Dermis microvascular lymphatic vessel endothelial cell (primary cell): ENCODE measurements around the gene ZSWIM6. TPM values are rescaled to one million over a fixed set of nuclear protein-coding genes. Genes with fewer than 3 reads are reported as not detected.

ENCODE experiments used
- DNase-seq, 2 donors: peaks; one replicate each; pipeline versions ENCODE4 v3.0.0 to v3.0.0-alpha.2; 2010; ENCODE audit warnings: low read depth in 2 of 2
- total RNA-seq: library from RNA; depleted of rRNA; stranded (reverse); fragments of >200 nt; gene quantifications from 2 replicates; pipeline ENCODE4 v1.2.1, GENCODE V29; 2014

Gene ZSWIM6
- total RNA-seq, 1 donor from 2014 or later = 8.3 TPM

- peak in 1 of 2 donors; percentile 33 for DNase-seq
These were observed 296 bp downstream of the ZSWIM6 start for GRCh38 chr5:61332358-61332749.

GRCh38 chr5:61332851-61333320 lies 828 bp downstream of the ZSWIM6 start:
- DNase-seq = peak in 1 of 2 donors; percentile 78

- DNase-seq = peak in 1 of 2 donors; percentile 39
These were observed 1.4 kb downstream of the ZSWIM6 start for GRCh38 chr5:61333321-61333953.

GRCh38 chr5:61333954-61334867 lies 2.2 kb downstream of the ZSWIM6 start:
- DNase-seq = no peak

- DNase-seq = peak in 1 of 2 donors; percentile 43
These were observed 3.0 kb downstream of the ZSWIM6 start for GRCh38 chr5:61334868-61335615.

- DNase-seq = no peak
These were observed 7.7 kb downstream of the ZSWIM6 start for GRCh38 chr5:61339764-61340163.

- DNase-seq = no peak
These were observed 8.8 kb downstream of the ZSWIM6 start for GRCh38 chr5:61340775-61341361.

- DNase-seq = peak in 1 of 2 donors; percentile 77
These were observed 10.0 kb downstream of the ZSWIM6 start for GRCh38 chr5:61342071-61342501.

- DNase-seq = peak in 1 of 2 donors; percentile 39
These were observed 12.3 kb downstream of the ZSWIM6 start for GRCh38 chr5:61344187-61344944.

GRCh38 chr5:61346511-61346910 lies 14.5 kb downstream of the ZSWIM6 start:
- peak in 1 of 2 donors; percentile 74 for DNase-seq

GRCh38 chr5:61347080-61347479 lies 15.0 kb downstream of the ZSWIM6 start:
- no peak for DNase-seq

GRCh38 chr5:61348447-61348846 lies 16.4 kb downstream of the ZSWIM6 start:
- DNase-seq = no peak

- DNase-seq = no peak
These were observed 17.9 kb downstream of the ZSWIM6 start for GRCh38 chr5:61349935-61350334.

GRCh38 chr5:61350535-61350934 lies 18.5 kb downstream of the ZSWIM6 start:
- DNase-seq = no peak

GRCh38 chr5:61351733-61352132 lies 19.7 kb downstream of the ZSWIM6 start:
- no peak for DNase-seq

- DNase-seq = no peak
These were observed 20.1 kb downstream of the ZSWIM6 start for GRCh38 chr5:61352180-61352579.

GRCh38 chr5:61352612-61353156 lies 20.6 kb downstream of the ZSWIM6 start:
- DNase-seq = no peak

GRCh38 chr5:61353293-61353692 lies 21.2 kb downstream of the ZSWIM6 start:
- DNase-seq = no peak

- DNase-seq = no peak
These were observed 22.1 kb downstream of the ZSWIM6 start for GRCh38 chr5:61354199-61354598.

GRCh38 chr5:61357745-61358144 lies 25.7 kb downstream of the ZSWIM6 start:
- peak in 1 of 2 donors; percentile 29 for DNase-seq
